DOHH2 (cell line): ENCODE measurements around the gene VTA1.
"Not testable (repeated sequence)": the region's sequence is repeated elsewhere in the genome, so short reads cannot be mapped to it uniquely, and the experiment has no call there.

Experiments used
- H3F3A ChIP-seq: fragments of 200-600 bp; sonication (generic), shearing (Covaris generic); 2 replicates; pipeline ENCODE4 v1.6.0; 2016; ENCODE audit warnings: antibody characterized with exemption, mild to moderate bottlenecking; ENCODE audit not compliant: control insufficient read depth, insufficient read depth
- H3K27ac ChIP-seq: fragments of 200-600 bp; sonication (generic); 2 replicates; pipeline ENCODE4 v1.5.1; 2014; ENCODE audit warnings: low read depth, mild to moderate bottlenecking, low read length, moderate library complexity
- H3K27me3 ChIP-seq: fragments of 200-600 bp; sonication (generic); 2 replicates; pipeline ENCODE4 v1.6.1; 2014; ENCODE audit warnings: mild to moderate bottlenecking, low read length, mixed read lengths; ENCODE audit not compliant: control insufficient read depth
- H3K36me3 ChIP-seq: fragments of 200-600 bp; sonication (generic); 2 replicates; pipeline ENCODE4 v1.6.1; 2014; ENCODE audit warnings: mild to moderate bottlenecking, low read length, moderate library complexity, mixed read lengths; ENCODE audit not compliant: control insufficient read depth
- H3K4me1 ChIP-seq: fragments of 200-600 bp; sonication (generic); 2 replicates; pipeline ENCODE4 v1.6.1; 2014; ENCODE audit warnings: mild to moderate bottlenecking, low read length, mixed read lengths; ENCODE audit not compliant: control insufficient read depth
- H3K4me2 ChIP-seq: fragments of 200-600 bp; sonication (generic); 2 replicates; pipeline ENCODE4 v1.6.0; 2014; ENCODE audit warnings: mild to moderate bottlenecking, low read length, moderate library complexity
- H3K4me3 ChIP-seq: fragments of 200-600 bp; sonication (generic); 2 replicates; pipeline ENCODE4 v1.5.1; 2014; ENCODE audit warnings: mild to moderate bottlenecking, low read length, mixed read lengths
- H3K79me2 ChIP-seq: fragments of 200-600 bp; sonication (generic); 2 replicates; pipeline ENCODE4 v1.6.1; 2014; ENCODE audit warnings: mild to moderate bottlenecking, low read length, mixed read lengths; ENCODE audit not compliant: control insufficient read depth
- H3K9me2 ChIP-seq: fragments of 200-600 bp; sonication (generic); replicated peaks from 2 replicates; pipeline ENCODE4 v1.6.1; 2014; ENCODE audit warnings: mild to moderate bottlenecking, low read length, mixed read lengths; ENCODE audit not compliant: control insufficient read depth
- H3K9me3 ChIP-seq: fragments of 200-600 bp; sonication (generic); 2 replicates; pipeline ENCODE4 v1.6.1; 2014; ENCODE audit warnings: antibody characterized with exemption, low read length, mixed read lengths; ENCODE audit not compliant: control insufficient read depth, insufficient read depth
- H4K20me1 ChIP-seq: fragments of 200-600 bp; sonication (generic); 2 replicates; pipeline ENCODE4 v1.6.0; 2014; ENCODE audit warnings: low read depth, mild to moderate bottlenecking, antibody characterized with exemption, low read length, moderate library complexity; ENCODE audit not compliant: control insufficient read depth, insufficient read depth
- EZH2phosphoT487 ChIP-seq: fragments of 200-600 bp; sonication (generic); IDR thresholded peaks from 2 replicates; pipeline ENCODE4 v1.6.1; 2017; ENCODE audit warnings: borderline replicate concordance, mild to moderate bottlenecking, antibody characterized with exemption, low read length, moderate library complexity, mixed read lengths
- TF ChIP-seq, protein P1 (sequence below): fragments of 200-600 bp; sonication (generic); IDR thresholded peaks from one replicate; pipeline ENCODE4 v1.5.1; 2014; ENCODE audit warnings: antibody characterized with exemption, mild to moderate bottlenecking, low read depth, low read length; ENCODE audit not compliant: poor library complexity, severe bottlenecking

Gene VTA1, protein sequence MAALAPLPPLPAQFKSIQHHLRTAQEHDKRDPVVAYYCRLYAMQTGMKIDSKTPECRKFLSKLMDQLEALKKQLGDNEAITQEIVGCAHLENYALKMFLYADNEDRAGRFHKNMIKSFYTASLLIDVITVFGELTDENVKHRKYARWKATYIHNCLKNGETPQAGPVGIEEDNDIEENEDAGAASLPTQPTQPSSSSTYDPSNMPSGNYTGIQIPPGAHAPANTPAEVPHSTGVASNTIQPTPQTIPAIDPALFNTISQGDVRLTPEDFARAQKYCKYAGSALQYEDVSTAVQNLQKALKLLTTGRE

DNA sequence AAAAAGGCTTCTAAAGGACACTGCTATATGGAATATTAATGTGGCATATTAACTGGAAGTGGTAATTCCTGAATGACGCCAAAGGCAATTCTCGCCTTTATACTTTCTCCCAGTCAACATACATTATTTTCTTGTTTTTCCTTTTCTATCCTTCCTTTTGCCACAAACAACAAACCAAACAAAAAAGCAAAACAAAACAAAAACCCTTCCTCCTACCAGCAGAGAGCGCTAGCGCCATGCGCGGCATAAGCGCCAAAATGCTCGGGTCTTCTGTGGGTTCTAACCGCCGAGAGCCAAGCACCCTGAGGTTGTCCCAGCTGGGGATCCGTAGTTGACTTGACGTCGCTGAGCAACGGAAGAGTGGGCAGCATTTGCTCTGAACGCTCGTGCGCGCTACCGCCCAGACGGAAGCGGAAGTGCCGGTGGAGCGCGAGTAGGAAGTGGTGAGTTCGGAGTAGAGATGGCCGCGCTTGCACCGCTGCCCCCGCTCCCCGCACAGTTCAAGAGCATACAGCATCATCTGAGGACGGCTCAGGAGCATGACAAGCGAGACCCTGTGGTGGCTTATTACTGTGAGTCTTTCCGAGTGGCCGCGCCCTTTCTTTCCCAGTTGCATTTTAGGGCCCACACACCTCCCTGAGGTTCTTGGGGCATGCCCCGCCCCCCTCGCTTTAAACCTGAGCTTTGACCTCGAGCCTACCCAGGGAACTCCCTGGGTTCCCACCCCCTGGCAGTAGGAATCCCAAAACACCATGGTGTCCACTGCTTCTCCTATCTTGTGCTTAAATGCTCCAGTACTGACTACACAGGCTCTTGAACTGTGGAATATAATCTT, at the start of gene VTA1, which contains the start of gene NMBR:
Gene VTA1, plus strand, starts transcription at position 436 of the 835 bp plus-strand sequence. Its CDS starts 25 bp downstream, at position 461.
Gene NMBR, minus strand, starts transcription at position 295 of the 835 bp plus-strand sequence. CDS start 58,464 bp downstream, outside the sequence.
- peaks cover 26% of the 10 kb centered on the region for H3K4me1 ChIP-seq
- no peaks in the 10 kb centered on the region; the same call in 1 of the 2 replicates for H3K9me3 ChIP-seq
- no peak for TF ChIP-seq EZH2phosphoT487
- TF ChIP-seq, protein P1, sequence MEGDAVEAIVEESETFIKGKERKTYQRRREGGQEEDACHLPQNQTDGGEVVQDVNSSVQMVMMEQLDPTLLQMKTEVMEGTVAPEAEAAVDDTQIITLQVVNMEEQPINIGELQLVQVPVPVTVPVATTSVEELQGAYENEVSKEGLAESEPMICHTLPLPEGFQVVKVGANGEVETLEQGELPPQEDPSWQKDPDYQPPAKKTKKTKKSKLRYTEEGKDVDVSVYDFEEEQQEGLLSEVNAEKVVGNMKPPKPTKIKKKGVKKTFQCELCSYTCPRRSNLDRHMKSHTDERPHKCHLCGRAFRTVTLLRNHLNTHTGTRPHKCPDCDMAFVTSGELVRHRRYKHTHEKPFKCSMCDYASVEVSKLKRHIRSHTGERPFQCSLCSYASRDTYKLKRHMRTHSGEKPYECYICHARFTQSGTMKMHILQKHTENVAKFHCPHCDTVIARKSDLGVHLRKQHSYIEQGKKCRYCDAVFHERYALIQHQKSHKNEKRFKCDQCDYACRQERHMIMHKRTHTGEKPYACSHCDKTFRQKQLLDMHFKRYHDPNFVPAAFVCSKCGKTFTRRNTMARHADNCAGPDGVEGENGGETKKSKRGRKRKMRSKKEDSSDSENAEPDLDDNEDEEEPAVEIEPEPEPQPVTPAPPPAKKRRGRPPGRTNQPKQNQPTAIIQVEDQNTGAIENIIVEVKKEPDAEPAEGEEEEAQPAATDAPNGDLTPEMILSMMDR, result peak; percentile 93
- peaks cover 51% of the 10 kb centered on the region for H3K79me2 ChIP-seq
- H3K9me2 ChIP-seq, result no peaks in the 10 kb centered on the region
- no peaks in the 10 kb centered on the region for H3F3A ChIP-seq
- H3K27me3 ChIP-seq, result no peaks in the 10 kb centered on the region
- peak within 1 kb of the TSS; percentile 18; the same call in 1 of the 2 replicates for H3K27ac ChIP-seq
- H3K4me3 ChIP-seq, result peak within 1 kb of the TSS; percentile 92
- H4K20me1 ChIP-seq, result peaks cover 4% of the 10 kb centered on the region
- peaks cover 19% of the 10 kb centered on the region for H3K36me3 ChIP-seq
- H3K4me2 ChIP-seq, result peak within 1 kb of the TSS; percentile 76

DNA sequence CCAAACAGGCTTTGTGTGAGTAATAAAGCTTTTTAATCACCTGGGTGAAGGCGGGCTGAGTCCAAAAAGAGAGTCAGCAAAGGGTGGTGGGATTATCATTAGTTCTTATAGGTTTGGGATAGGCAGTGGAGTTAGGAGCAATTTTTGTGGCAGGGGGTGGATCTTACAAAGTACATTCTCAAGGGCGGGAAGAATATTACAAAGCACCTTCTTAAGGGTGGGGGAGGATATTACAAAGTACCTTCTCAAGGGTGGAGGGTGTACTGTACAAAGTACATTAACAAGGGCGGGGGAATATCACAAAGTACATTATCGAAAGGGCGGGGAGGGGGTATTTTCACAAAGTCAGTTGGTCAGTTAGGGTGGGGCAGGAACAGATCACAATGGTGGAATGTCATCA, 42.2 kb upstream of the VTA1 start:
- H3K79me2 ChIP-seq, H3F3A ChIP-seq, H3K9me2 ChIP-seq, H3K27me3 ChIP-seq, H4K20me1 ChIP-seq, H3K4me3 ChIP-seq, H3K27ac ChIP-seq, H3K9me3 ChIP-seq, H3K36me3 ChIP-seq, H3K4me1 ChIP-seq, H3K4me2 ChIP-seq: not testable (repeated sequence)

DNA sequence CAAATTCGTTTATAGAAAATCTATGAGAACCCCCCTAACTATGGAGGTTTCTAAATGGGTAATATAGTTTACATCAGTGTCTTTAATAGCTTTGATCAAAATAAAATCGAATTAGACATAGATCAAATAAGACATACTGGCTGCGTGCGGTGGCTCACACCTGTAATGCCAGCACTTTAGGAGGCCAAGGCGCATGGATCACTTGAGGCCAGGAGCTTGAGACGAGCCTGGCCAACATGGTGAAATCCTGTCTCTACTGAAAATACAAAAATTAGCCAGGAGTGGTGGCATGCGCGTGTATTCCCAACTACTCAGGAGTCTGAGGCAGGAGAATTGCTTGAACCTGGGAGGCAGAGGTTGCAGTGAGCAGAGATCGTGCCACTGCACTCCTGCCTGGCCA, 36.2 kb upstream of the VTA1 start:
- not testable (repeated sequence) for H3K9me3 ChIP-seq, H4K20me1 ChIP-seq, H3F3A ChIP-seq, H3K4me1 ChIP-seq, H3K79me2 ChIP-seq, H3K36me3 ChIP-seq, H3K4me2 ChIP-seq, H3K27ac ChIP-seq, H3K9me2 ChIP-seq, H3K27me3 ChIP-seq, H3K4me3 ChIP-seq

DNA sequence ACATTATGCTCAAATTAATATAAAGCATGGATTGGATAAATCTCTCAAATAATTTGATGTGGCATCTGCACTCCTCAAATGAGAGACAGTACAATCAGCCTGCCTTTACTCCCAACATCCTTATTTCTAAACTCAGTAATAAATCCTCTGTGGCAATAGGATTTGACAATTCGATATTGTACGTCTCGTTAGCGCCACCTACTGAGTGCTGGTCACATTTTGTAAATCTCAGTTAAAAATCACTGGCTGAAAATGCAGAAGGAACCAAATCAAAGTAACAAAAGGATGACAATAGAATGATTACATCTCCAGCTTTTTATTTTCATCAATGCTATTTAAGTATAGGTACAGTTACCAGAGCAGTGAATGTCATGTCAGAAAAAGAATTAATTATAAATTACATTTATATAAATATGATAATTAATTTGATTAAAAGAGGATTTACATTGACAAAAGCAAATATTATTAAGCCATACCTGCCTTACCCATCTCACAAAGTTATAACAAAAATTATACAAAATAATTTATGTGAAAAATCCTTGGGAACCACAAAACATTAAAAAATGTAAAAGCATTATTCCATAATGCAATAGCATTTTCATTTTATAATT, 34.5 kb upstream of the VTA1 start:
- Histone ChIP-seq H3K4me3 (no peak overlapping the region), H3K27ac (no peak overlapping the region), H4K20me1 (no peaks in the 10 kb centered on the region), H3K27me3 (0 out of 2 replicates have a peak, but pooled peaks cover 2% of the 10 kb centered on the region), H3K9me2 (no peaks in the 10 kb centered on the region), H3F3A (no peaks in the 10 kb centered on the region), H3K79me2 (no peaks in the 10 kb centered on the region), H3K36me3 (no peaks in the 10 kb centered on the region), H3K9me3 (no peaks in the 10 kb centered on the region), H3K4me1 (no peaks in the 10 kb centered on the region), H3K4me2 (no peak overlapping the region)
- TF ChIP-seq EZH2phosphoT487, result no peak
- TF ChIP-seq, protein P1, result peak; percentile 83
